Measurements from ENCODE around the gene PTH1R.

Gene PTH1R

GRCh38 chr3:46884427-46884826, 6.9 kb downstream of the PTH1R start:
- DNase-seq: no peak

GRCh38 chr3:46884929-46885328, 7.4 kb downstream of the PTH1R start:
- DNase-seq: no peak

GRCh38 chr3:46885612-46886011, 8.1 kb downstream of the PTH1R start:
- no peak for DNase-seq

GRCh38 chr3:46887980-46888494, 10.5 kb downstream of the PTH1R start:
- DNase-seq: no peak

GRCh38 chr3:46888705-46889104, 11.2 kb downstream of the PTH1R start:
- no peak for DNase-seq

GRCh38 chr3:46889381-46890110, 12.0 kb downstream of the PTH1R start:
- DNase-seq: no peak

GRCh38 chr3:46890132-46890531, 12.6 kb downstream of the PTH1R start:
- no peak for DNase-seq

GRCh38 chr3:46891132-46891531, 13.6 kb downstream of the PTH1R start:
- DNase-seq: no peak

GRCh38 chr3:46892285-46893145, 15.0 kb downstream of the PTH1R start:
- DNase-seq: no peak

GRCh38 chr3:46893146-46893748, 15.7 kb downstream of the PTH1R start:
- DNase-seq: no peak

- no peak for DNase-seq
These were observed 16.2 kb downstream of the PTH1R start for GRCh38 chr3:46893763-46894162.

GRCh38 chr3:46894256-46894655, 16.7 kb downstream of the PTH1R start:
- DNase-seq: no peak

- peak; percentile 76 for DNase-seq
These were observed 17.7 kb downstream of the PTH1R start for GRCh38 chr3:46895204-46895660.

- DNase-seq: no peak
These were observed 18.2 kb downstream of the PTH1R start for GRCh38 chr3:46895761-46896160.

GRCh38 chr3:46896386-46896785, 18.9 kb downstream of the PTH1R start:
- DNase-seq: no peak

- no peak for DNase-seq
These were observed 19.5 kb downstream of the PTH1R start for GRCh38 chr3:46897031-46897430.

GRCh38 chr3:46897829-46898320, 20.4 kb downstream of the PTH1R start:
- DNase-seq: no peak

GRCh38 chr3:46898321-46899150, 21.0 kb downstream of the PTH1R start:
- no peak for DNase-seq

GRCh38 chr3:46899151-46900006, 21.9 kb downstream of the PTH1R start:
- DNase-seq: no peak

GRCh38 chr3:46900007-46900292, 22.4 kb downstream of the PTH1R start:
- no peak for DNase-seq

GRCh38 chr3:46900356-46900755, 22.8 kb downstream of the PTH1R start:
- no peak for DNase-seq

- DNase-seq: no peak
These were observed 23.5 kb downstream of the PTH1R start for GRCh38 chr3:46901061-46901460.

Data from activated CD4-positive, alpha-beta T cell treated with anti-CD3 and anti-CD28 coated beads, Interleukin-2, Interleukin-6, amounts not matched to agents 100 ng/mL and 50 ng/mL, durations not matched to agents 16 hours and 8 hours (primary cell).